ENCODE data around the gene FNDC11. TPM values are rescaled to one million over a fixed set of nuclear protein-coding genes. Genes with fewer than 3 reads are reported as not detected.

FNDC11 gene
- total and polyA plus RNA-seq, 7 experiments from 2014 or later = 0.22 to 1.2 (median 0.32) TPM

DNA sequence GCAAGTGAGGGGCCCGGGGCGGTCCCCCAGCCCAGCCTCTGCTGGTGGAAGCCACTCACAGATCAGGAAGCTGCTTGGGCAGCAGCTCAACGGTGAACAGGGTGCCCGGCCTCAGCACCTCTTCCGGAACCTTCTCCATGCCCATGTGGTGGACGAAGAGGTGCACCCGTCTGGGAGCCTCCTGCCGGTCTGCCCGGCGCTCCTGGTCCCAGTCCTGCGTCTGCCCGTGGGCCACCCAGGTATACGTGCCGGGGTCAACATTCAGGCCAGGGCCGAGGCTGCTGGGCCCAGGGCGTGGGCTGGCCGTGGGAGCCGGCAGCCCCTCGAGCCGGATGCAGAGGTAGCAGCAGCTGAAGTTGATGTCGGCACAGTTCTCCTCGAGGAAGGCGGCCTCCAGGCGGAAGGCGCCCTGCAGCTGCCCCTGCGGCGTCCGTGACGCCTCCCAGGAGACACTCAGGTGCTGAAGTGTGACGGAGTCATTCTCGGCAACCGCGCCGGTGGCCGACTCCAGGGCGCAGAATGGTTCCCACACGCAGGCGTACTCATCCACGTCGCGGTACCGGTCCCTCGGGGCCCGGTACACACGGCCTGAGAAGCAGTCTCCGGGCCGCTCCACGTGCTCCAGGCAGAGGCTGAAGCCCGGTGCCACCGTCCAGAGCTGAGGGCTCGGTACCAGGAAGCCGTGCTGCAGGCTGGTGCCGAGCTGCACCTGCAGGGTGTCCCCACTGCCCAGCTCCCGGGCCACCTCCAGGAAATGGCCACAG, 8.7 kb downstream of the FNDC11 start:
- H3K4me3 ChIP-seq (ENCODE audit: low read length) = no peak overlapping the region
- POLR2A ChIA-PET = interaction anchor here (0.9 kb wide), 1 partner anchor 20 kb away, joined by 3 read pairs; no protein-coding TSS in a partner anchor
- no peaks in the 10 kb centered on the region for H3K9me3 ChIP-seq (ENCODE audit: control insufficient read depth in 2 of 3, low read length in 3 of 3)
- no peaks in the 10 kb centered on the region for H3K27me3 ChIP-seq (ENCODE audit: control insufficient read depth in 2 of 2, insufficient read depth in 2 of 2, low read length in 2 of 2)
- intact Hi-C loops (cut with micrococcal nuclease) = no loop called here
- no peak for ATAC-seq
- Mint-ChIP-seq H3K4me3 (no peak overlapping the region), H3K27ac (no peak overlapping the region), H3K36me3 (peaks cover 0 to 23% (median 4%) of the 10 kb centered on the region in 5 donors), H3K9me3 (peaks cover 0 to 2% (median 0%) of the 10 kb centered on the region in 11 donors), H3K4me1 (peaks cover 3 to 10% (median 5%) of the 10 kb centered on the region in 7 donors), H3K27me3 (no peaks in the 10 kb centered on the region)
- DNase-seq = no peak
- H3K27ac ChIP-seq (ENCODE audit: low read depth, low read length) = no peak overlapping the region
- H3K4me1 ChIP-seq (ENCODE audit: control insufficient read depth in 2 of 2, insufficient read depth in 2 of 2, low read length in 2 of 2) = peaks cover 3 to 6% of the 10 kb centered on the region in 2 donors
- peaks cover 0 to 62% (median 3%) of the 10 kb centered on the region in 3 experiments for H3K36me3 ChIP-seq (ENCODE audit: control insufficient read depth in 2 of 3, insufficient read depth in 3 of 3, low read length in 3 of 3)
- CTCF ChIA-PET = no interaction called here

DNA sequence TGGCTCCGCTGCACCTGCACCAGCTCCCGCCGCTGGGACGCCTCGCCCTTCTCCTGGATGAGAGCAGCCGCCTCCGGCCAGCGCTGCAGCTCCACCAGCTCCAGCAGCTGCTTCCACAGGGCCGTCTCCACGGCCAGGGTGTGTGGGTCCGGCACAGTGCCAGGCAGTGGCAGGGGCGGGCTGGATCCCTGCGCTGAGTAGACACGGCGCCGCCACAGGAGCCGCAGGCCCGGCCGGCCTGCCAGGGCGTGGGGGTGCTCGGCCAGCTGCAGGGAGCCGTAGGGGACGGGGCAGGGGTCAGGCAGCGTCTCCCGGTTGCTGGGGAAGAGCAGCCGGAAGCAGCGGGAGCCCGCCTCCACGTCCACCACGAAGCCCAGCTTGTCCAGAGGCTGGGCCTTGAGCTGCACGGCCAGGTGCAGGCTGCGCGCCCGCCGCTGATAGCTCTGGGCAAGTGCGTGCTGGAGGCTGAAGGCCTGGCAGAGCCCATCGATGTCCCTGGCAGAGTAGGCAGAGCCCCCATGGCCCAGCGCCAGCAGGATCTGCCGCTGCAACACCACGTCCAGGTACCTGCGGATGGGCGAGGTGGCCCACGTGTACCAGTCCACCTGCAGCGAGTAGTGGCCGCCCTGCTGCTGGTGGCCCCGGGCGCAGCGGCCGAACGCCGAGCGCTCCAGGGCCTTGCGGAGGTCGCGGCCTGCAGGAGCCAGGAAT, 9.4 kb downstream of the FNDC11 start:
- H3K36me3 ChIP-seq (ENCODE audit: control insufficient read depth in 2 of 3, insufficient read depth in 3 of 3, low read length in 3 of 3) = peaks cover 0 to 62% (median 3%) of the 10 kb centered on the region in 3 experiments
- DNase-seq = no peak
- peaks cover 11 to 14% of the 10 kb centered on the region in 2 donors for H3K4me1 ChIP-seq (ENCODE audit: control insufficient read depth in 2 of 2, insufficient read depth in 2 of 2, low read length in 2 of 2)
- Mint-ChIP-seq H3K4me1 (peaks cover 9 to 16% (median 11%) of the 10 kb centered on the region in 7 donors), H3K4me3 (no peak overlapping the region), H3K27ac (no peak overlapping the region), H3K27me3 (no peaks in the 10 kb centered on the region), H3K36me3 (peaks cover 0 to 23% (median 4%) of the 10 kb centered on the region in 5 donors), H3K9me3 (peaks cover 0 to 2% (median 0%) of the 10 kb centered on the region in 11 donors)
- CTCF ChIA-PET = no interaction called here
- no peaks in the 10 kb centered on the region for H3K9me3 ChIP-seq (ENCODE audit: control insufficient read depth in 2 of 3, low read length in 3 of 3)
- POLR2A ChIA-PET = no interaction called here
- no peak overlapping the region for H3K4me3 ChIP-seq (ENCODE audit: low read length)
- H3K27ac ChIP-seq (ENCODE audit: low read depth, low read length) = no peak overlapping the region
- intact Hi-C loops (cut with micrococcal nuclease) = no loop called here
- H3K27me3 ChIP-seq (ENCODE audit: control insufficient read depth in 2 of 2, insufficient read depth in 2 of 2, low read length in 2 of 2) = no peaks in the 10 kb centered on the region
- ATAC-seq = no peak

DNA sequence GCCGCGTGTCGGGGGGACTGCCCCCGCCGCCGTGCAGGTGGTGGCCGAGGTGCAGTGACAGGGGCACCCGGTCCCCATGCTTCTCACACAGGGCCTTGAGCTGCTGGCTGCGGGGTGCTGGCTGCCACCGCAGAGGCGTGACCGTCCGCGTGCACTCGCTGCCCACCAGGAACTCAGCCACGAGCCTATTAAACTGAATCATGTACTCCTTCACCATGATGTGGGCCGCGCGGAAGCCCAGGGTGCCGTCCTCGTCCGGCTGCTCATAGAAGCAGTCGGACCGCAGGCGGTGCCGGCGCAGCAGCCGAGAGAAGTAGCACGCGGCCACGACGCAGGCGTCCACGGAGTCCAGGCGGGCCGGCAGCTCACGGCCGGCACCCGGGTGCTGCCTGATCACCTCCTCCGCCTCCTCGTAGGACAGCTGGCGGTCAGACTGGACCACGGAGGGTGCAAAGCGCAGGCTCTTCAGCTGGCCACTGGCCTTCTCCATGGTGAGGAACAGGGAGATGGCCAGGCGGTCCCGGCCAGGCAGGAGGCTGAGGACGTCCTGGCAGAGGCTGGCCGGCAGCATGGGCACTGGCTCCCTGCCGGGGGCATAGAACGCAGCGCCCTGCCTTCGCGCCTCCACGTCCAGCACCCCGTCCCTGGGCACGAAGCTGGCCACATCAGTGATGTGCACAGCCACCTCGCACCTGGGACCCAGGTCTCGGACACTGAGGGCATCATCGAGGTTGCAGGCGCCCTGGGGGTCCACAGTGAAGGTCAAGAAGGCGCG, 10.3 kb downstream of the FNDC11 start:
- H3K4me1 Mint-ChIP-seq = peaks cover 9 to 24% (median 18%) of the 10 kb centered on the region in 7 donors
- Histone ChIP-seq H3K9me3 (ENCODE audit: control insufficient read depth in 2 of 3, low read length in 3 of 3) (no peaks in the 10 kb centered on the region), H3K27ac (ENCODE audit: low read depth, low read length) (no peak overlapping the region), H3K4me3 (ENCODE audit: low read length) (no peak overlapping the region), H3K36me3 (ENCODE audit: control insufficient read depth in 2 of 3, insufficient read depth in 3 of 3, low read length in 3 of 3) (peaks cover 0 to 62% (median 3%) of the 10 kb centered on the region in 3 experiments), H3K27me3 (ENCODE audit: control insufficient read depth in 2 of 2, insufficient read depth in 2 of 2, low read length in 2 of 2) (no peaks in the 10 kb centered on the region), H3K4me1 (ENCODE audit: control insufficient read depth in 2 of 2, insufficient read depth in 2 of 2, low read length in 2 of 2) (peaks cover 18 to 22% of the 10 kb centered on the region in 2 donors)
- no peak overlapping the region for H3K27ac Mint-ChIP-seq
- DNase-seq (no peak), ATAC-seq (no peak)
- peaks cover 0 to 17% (median 4%) of the 10 kb centered on the region in 5 donors for H3K36me3 Mint-ChIP-seq
- CTCF ChIA-PET = no interaction called here
- H3K4me3 Mint-ChIP-seq = no peak overlapping the region
- peaks cover 0 to 2% (median 0%) of the 10 kb centered on the region in 11 donors for H3K9me3 Mint-ChIP-seq
- H3K27me3 Mint-ChIP-seq = no peaks in the 10 kb centered on the region
- intact Hi-C loops (cut with micrococcal nuclease) = no loop called here
- POLR2A ChIA-PET = no interaction called here

DNA sequence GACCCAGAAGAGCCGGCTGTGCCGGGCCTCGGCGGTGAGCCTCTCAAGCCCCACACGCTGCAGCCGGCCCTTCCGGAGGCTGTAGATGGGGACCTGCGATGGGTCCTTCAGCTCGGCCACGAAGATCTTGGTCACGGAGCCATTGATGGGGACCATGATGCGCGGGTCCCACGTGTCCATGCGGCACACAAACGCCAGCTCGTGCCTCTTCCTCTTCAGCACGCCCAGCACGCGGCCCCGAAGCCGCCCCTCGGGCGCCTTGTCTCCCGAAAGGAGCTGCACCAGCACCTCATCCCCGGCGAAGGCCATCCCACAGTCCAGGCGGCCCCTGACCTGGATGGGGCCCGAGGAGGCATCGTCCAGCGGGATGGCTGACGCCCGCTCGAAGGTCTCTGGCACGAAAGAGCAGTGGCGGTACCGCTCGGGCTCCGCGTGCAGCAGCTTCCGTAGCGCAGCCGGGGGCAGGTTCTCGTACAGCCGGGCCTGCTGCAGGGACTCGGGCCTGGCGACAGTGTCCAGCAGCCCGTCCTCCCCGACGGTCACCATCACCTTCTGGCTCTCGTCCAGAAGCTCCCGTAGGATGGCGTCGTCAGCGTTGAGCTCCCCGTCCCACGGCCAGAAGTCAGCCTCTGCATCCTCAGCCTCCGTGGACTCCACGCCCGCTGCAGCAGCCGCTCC, 11.2 kb downstream of the FNDC11 start:
- Mint-ChIP-seq H3K36me3 (peaks cover 0 to 15% (median 4%) of the 10 kb centered on the region in 5 donors), H3K27me3 (no peaks in the 10 kb centered on the region), H3K4me1 (peaks cover 9 to 32% (median 21%) of the 10 kb centered on the region in 7 donors), H3K27ac (peak overlapping the region in 1 of 9 donors; percentile 21), H3K4me3 (no peak overlapping the region), H3K9me3 (peaks cover 0 to 4% (median 0%) of the 10 kb centered on the region in 11 donors)
- H3K4me3 ChIP-seq (ENCODE audit: low read length) = no peak overlapping the region
- ChIA-PET POLR2A (no interaction called here), CTCF (no interaction called here)
- no peak for ATAC-seq
- intact Hi-C loops (cut with micrococcal nuclease) = no loop called here
- no peak for DNase-seq
- H3K9me3 ChIP-seq (ENCODE audit: control insufficient read depth in 2 of 3, low read length in 3 of 3) = no peaks in the 10 kb centered on the region
- H3K4me1 ChIP-seq (ENCODE audit: control insufficient read depth in 2 of 2, insufficient read depth in 2 of 2, low read length in 2 of 2) = peaks cover 19 to 28% of the 10 kb centered on the region in 2 donors
- peaks cover 0 to 57% (median 3%) of the 10 kb centered on the region in 3 experiments for H3K36me3 ChIP-seq (ENCODE audit: control insufficient read depth in 2 of 3, insufficient read depth in 3 of 3, low read length in 3 of 3)
- H3K27ac ChIP-seq (ENCODE audit: low read depth, low read length) = no peak overlapping the region
- H3K27me3 ChIP-seq (ENCODE audit: control insufficient read depth in 2 of 2, insufficient read depth in 2 of 2, low read length in 2 of 2) = no peaks in the 10 kb centered on the region

DNA sequence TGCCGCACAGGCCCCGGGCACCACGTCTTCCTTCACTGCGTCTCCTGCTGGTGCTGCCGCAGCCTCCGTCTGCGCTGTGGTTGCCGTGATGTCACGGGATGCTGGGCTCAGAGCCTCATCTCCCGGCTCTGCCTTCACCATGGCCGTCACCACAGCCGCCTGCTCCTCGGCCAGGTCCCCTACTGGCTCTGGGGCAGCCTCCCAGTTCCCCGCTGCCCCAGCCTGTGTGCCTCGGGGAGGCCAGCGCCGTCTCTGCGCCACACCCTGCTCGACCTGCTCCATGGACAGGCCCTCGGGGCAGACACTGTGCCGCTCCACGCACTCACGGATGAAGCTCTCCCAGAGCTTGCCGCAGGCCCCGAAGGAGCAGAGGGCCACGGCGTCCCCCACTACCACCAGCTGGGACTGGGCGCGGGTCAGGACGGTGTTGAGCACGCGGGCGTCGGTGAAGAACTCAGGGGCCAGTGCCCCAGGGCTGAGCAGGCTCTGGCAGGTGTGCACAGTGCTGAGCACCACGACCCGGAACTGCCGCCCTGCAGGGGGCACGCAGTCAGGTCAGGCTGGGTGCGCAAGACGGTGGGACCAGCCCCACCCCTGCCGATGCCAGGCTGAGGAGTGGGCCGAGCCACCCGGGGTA, 11.9 kb downstream of the FNDC11 start:
- Mint-ChIP-seq H3K4me3 (no peak overlapping the region), H3K9me3 (peaks cover 0 to 2% (median 0%) of the 10 kb centered on the region in 11 donors), H3K27me3 (no peaks in the 10 kb centered on the region), H3K27ac (peak overlapping the region in 1 of 9 donors; percentile 21), H3K4me1 (peaks cover 9 to 34% (median 21%) of the 10 kb centered on the region in 7 donors), H3K36me3 (peaks cover 0 to 11% (median 0%) of the 10 kb centered on the region in 5 donors)
- CTCF ChIA-PET = no interaction called here
- DNase-seq = no peak
- Histone ChIP-seq H3K4me3 (ENCODE audit: low read length) (no peak overlapping the region), H3K4me1 (ENCODE audit: control insufficient read depth in 2 of 2, insufficient read depth in 2 of 2, low read length in 2 of 2) (peaks cover 19 to 28% of the 10 kb centered on the region in 2 donors), H3K36me3 (ENCODE audit: control insufficient read depth in 2 of 3, insufficient read depth in 3 of 3, low read length in 3 of 3) (peaks cover 0 to 50% (median 3%) of the 10 kb centered on the region in 3 experiments), H3K27me3 (ENCODE audit: control insufficient read depth in 2 of 2, insufficient read depth in 2 of 2, low read length in 2 of 2) (no peaks in the 10 kb centered on the region), H3K9me3 (ENCODE audit: control insufficient read depth in 2 of 3, low read length in 3 of 3) (no peaks in the 10 kb centered on the region), H3K27ac (ENCODE audit: low read depth, low read length) (no peak overlapping the region)
- ATAC-seq = no peak
- POLR2A ChIA-PET = interaction anchor here (1.1 to 2.9 kb wide), 2 partner anchors 11 to 24 kb away, joined by 3 to 10 read pairs; partner anchors contain the start of gene FNDC11
- intact Hi-C loops (cut with micrococcal nuclease) = loop anchor here in 1 of 2 donors (2.0 kb wide), 1 partner anchor 13 kb away; no protein-coding TSS in a partner anchor

Measured in naive thymus-derived CD4-positive, alpha-beta T cell (primary cell).